ENCODE measurements around the gene CNTNAP1.

Gene CNTNAP1

GRCh38 chr17:42691021-42691545, 8.8 kb downstream of the CNTNAP1 start:
- TF ChIP-seq CTCF (IDR thresholded peaks at IDR 0.05; ENCODE audit: insufficient read depth, missing control alignments): no peak
- no peak for DNase-seq (ENCODE audit: insufficient read length, low spot score)
- FAIRE-seq: no peak

GRCh38 chr17:42692489-42692888, 10.2 kb downstream of the CNTNAP1 start:
- FAIRE-seq (no peak), DNase-seq (ENCODE audit: insufficient read length, low spot score) (no peak)
- TF ChIP-seq CTCF (IDR thresholded peaks at IDR 0.05; ENCODE audit: insufficient read depth, missing control alignments): no peak

- TF ChIP-seq CTCF (IDR thresholded peaks at IDR 0.05; ENCODE audit: insufficient read depth, missing control alignments): no peak
- FAIRE-seq: no peak
- DNase-seq (ENCODE audit: insufficient read length, low spot score): no peak
Observed at GRCh38 chr17:42694524-42694923, 12.2 kb downstream of the CNTNAP1 start.

- FAIRE-seq: no peak
- no peak for TF ChIP-seq CTCF (IDR thresholded peaks at IDR 0.05; ENCODE audit: insufficient read depth, missing control alignments)
Observed at GRCh38 chr17:42695500-42695899, 13.2 kb downstream of the CNTNAP1 start.

GRCh38 chr17:42697108-42697811, 14.9 kb downstream of the CNTNAP1 start:
- TF ChIP-seq CTCF (IDR thresholded peaks at IDR 0.05; ENCODE audit: insufficient read depth, missing control alignments): no peak
- DNase-seq (ENCODE audit: insufficient read length, low spot score) (no peak), FAIRE-seq (no peak)

More at GRCh38 chr17:42695500-42695899, 13.2 kb downstream of the CNTNAP1 start:
- DNase-seq (ENCODE audit: insufficient read length, low spot score): no peak

GRCh38 chr17:42698736-42699414, 16.5 kb downstream of the CNTNAP1 start:
- TF ChIP-seq CTCF (IDR thresholded peaks at IDR 0.05; ENCODE audit: insufficient read depth, missing control alignments): no peak
- FAIRE-seq (no peak), DNase-seq (ENCODE audit: insufficient read length, low spot score) (peak; percentile 81)

- DNase-seq (ENCODE audit: insufficient read length, low spot score): no peak
- no peak for FAIRE-seq
- TF ChIP-seq CTCF (IDR thresholded peaks at IDR 0.05; ENCODE audit: insufficient read depth, missing control alignments): no peak
Observed at GRCh38 chr17:42699415-42699740, 17.0 kb downstream of the CNTNAP1 start.

Data from D721Med (cell line).